Breast epithelium (tissue), 3 donors: ENCODE measurements around the gene GPAM.

Experiments used
- CTCF ChIP-seq, 3 donors: fragments of 450-650 bp; IDR thresholded peaks; one replicate each; pipeline ENCODE4 v1.5.1; 2016 to 2017; ENCODE audit warnings: antibody characterized with exemption in 3 of 3, mild to moderate bottlenecking in 3 of 3, moderate library complexity in 3 of 3
- POLR2A ChIP-seq: fragments of 450-650 bp; IDR thresholded peaks from one replicate; pipeline ENCODE4 v1.6.1; 2016; ENCODE audit warnings: antibody characterized with exemption, mild to moderate bottlenecking, moderate library complexity
- POLR2AphosphoS5 ChIP-seq, 3 donors: sonication (generic); formaldehyde crosslinking; IDR thresholded peaks; one replicate each; pipeline ENCODE4 v1.6.1; 2017; ENCODE audit warnings: antibody characterized with exemption in 3 of 3

- no peak for TF ChIP-seq CTCF (IDR thresholded peaks at IDR 0.05)
- TF ChIP-seq POLR2AphosphoS5 (IDR thresholded peaks at IDR 0.05) = no peak
- TF ChIP-seq POLR2A = no peak
Measured at GRCh38 chr10:112230325-112230988, 46.9 kb upstream of the GPAM start.
